ENCODE data around the gene SLC9C2. TPM values are rescaled to one million over a fixed set of nuclear protein-coding genes. Genes with fewer than 3 reads are reported as not detected.

SLC9C2 gene
- polyA plus RNA-seq, 3 donors, result not detected

GRCh38 chr1:173489149-173489600, 113.7 kb downstream of the SLC9C2 start:
- Histone ChIP-seq H3K4me1 (ENCODE audit: control insufficient read depth in 1 of 2, insufficient read depth in 2 of 2, low read length in 2 of 2) (no peaks in the 10 kb centered on the region), H2AFZ (ENCODE audit: insufficient read depth, low read depth, low read length, poor library complexity, severe bottlenecking) (no peak overlapping the region), H3K27me3 (ENCODE audit: control insufficient read depth in 2 of 2, insufficient read depth in 2 of 2, low read length in 2 of 2) (no peaks in the 10 kb centered on the region), H3K36me3 (replicated peaks in 1 of 2; ENCODE audit: control insufficient read depth in 1 of 2, insufficient read depth in 2 of 2, low read length in 2 of 2) (peaks cover 50 to 62% of the 10 kb centered on the region in 2 donors), H3K4me2 (replicated peaks; ENCODE audit: extremely low read depth, low read length, poor library complexity, severe bottlenecking) (no peak overlapping the region), H4K20me1 (ENCODE audit: insufficient read depth, low read length) (no peaks in the 10 kb centered on the region), H3K9me3 (replicated peaks in 1 of 2; ENCODE audit: control insufficient read depth in 1 of 2, insufficient read depth in 1 of 2, low read length in 2 of 2) (peaks cover 6 to 10% of the 10 kb centered on the region in 2 donors), H3K79me2 (ENCODE audit: insufficient read depth, low read length) (no peaks in the 10 kb centered on the region), H3K4me3 (replicated peaks in 1 of 3; ENCODE audit: low read depth in 2 of 3, low read length in 3 of 3) (no peak overlapping the region), H3K9ac (ENCODE audit: insufficient read depth, low read length, poor library complexity, severe bottlenecking) (no peak overlapping the region), H3K27ac (ENCODE audit: low read depth in 1 of 2, low read length in 2 of 2) (no peak overlapping the region)
- Mint-ChIP-seq H3K9me3 (peaks cover 0 to 14% (median 10%) of the 10 kb centered on the region in 7 donors), H3K27ac (peak overlapping the region in 2 of 7 donors; percentile 2 to 9), H3K4me3 (no peak overlapping the region), H3K4me1 (no peaks in the 10 kb centered on the region), H3K36me3 (peaks cover 55% of the 10 kb centered on the region in 2 donors), H3K27me3 (ENCODE audit: low read depth in 3 of 3) (peaks cover 0 to 2% (median 0%) of the 10 kb centered on the region in 3 donors)
- no peak for DNase-seq
- WGBS (ENCODE audit: insufficient coverage), result 100% methylated on average over 1 of the region's 5 CpGs
- TF ChIP-seq CTCF (IDR thresholded peaks at IDR 0.05), result no peak
- intact Hi-C loops (cut with micrococcal nuclease), result no loop called here

- H3K27me3 Mint-ChIP-seq (ENCODE audit: low read depth in 3 of 3), result peaks cover 0 to 2% (median 0%) of the 10 kb centered on the region in 3 donors
- no peaks in the 10 kb centered on the region for H3K79me2 ChIP-seq (ENCODE audit: insufficient read depth, low read length)
- peaks cover 0 to 2% (median under 1%) of the 10 kb centered on the region in 7 donors for H3K9me3 Mint-ChIP-seq
- no peaks in the 10 kb centered on the region for H3K4me1 Mint-ChIP-seq
- no peak overlapping the region for H3K4me3 Mint-ChIP-seq
- H3K4me2 ChIP-seq (replicated peaks; ENCODE audit: extremely low read depth, low read length, poor library complexity, severe bottlenecking), result no peak overlapping the region
- no peak overlapping the region for H3K9ac ChIP-seq (ENCODE audit: insufficient read depth, low read length, poor library complexity, severe bottlenecking)
- WGBS (ENCODE audit: insufficient coverage), result no CpG with 5 or more reads among the region's 2 CpGs
- no peak for DNase-seq
- H3K4me1 ChIP-seq (ENCODE audit: control insufficient read depth in 1 of 2, insufficient read depth in 2 of 2, low read length in 2 of 2), result no peaks in the 10 kb centered on the region
- TF ChIP-seq CTCF (IDR thresholded peaks at IDR 0.05), result no peak
- H3K4me3 ChIP-seq (replicated peaks in 1 of 3; ENCODE audit: low read depth in 2 of 3, low read length in 3 of 3), result no peak overlapping the region
- H3K36me3 Mint-ChIP-seq, result peaks cover 59 to 65% of the 10 kb centered on the region in 2 donors
- no peaks in the 10 kb centered on the region for H4K20me1 ChIP-seq (ENCODE audit: insufficient read depth, low read length)
- H3K27me3 ChIP-seq (ENCODE audit: control insufficient read depth in 2 of 2, insufficient read depth in 2 of 2, low read length in 2 of 2), result no peaks in the 10 kb centered on the region
- intact Hi-C loops (cut with micrococcal nuclease), result no loop called here
- H3K27ac Mint-ChIP-seq, result no peak overlapping the region
- peaks cover 59 to 71% of the 10 kb centered on the region in 2 donors for H3K36me3 ChIP-seq (replicated peaks in 1 of 2; ENCODE audit: control insufficient read depth in 1 of 2, insufficient read depth in 2 of 2, low read length in 2 of 2)
- no peak overlapping the region for H2AFZ ChIP-seq (ENCODE audit: insufficient read depth, low read depth, low read length, poor library complexity, severe bottlenecking)
- H3K27ac ChIP-seq (ENCODE audit: low read depth in 1 of 2, low read length in 2 of 2), result no peak overlapping the region
- H3K9me3 ChIP-seq (replicated peaks in 1 of 2; ENCODE audit: control insufficient read depth in 1 of 2, insufficient read depth in 1 of 2, low read length in 2 of 2), result no peaks in the 10 kb centered on the region
Observed at GRCh38 chr1:173488001-173488400, 114.9 kb downstream of the SLC9C2 start.
